Activated CD4-positive, alpha-beta T cell treated with anti-CD3 and anti-CD28 coated beads, Interleukin-2, amount 50 U/mL, for 4 hours (primary cell): ENCODE data around the gene RHOH.
"Not testable (repeated sequence)": the region's sequence is repeated elsewhere in the genome, so short reads cannot be mapped to it uniquely, and the experiment has no call there.

ENCODE experiments used
- DNase-seq, 2 experiments: peaks; one replicate each; pipeline ENCODE4 v3.0.0-alpha.2; 2020

RHOH gene

GRCh38 chr4:40196724-40197281 lies at the start of gene RHOH:
Gene RHOH, plus strand, starts transcription at chr4:40197031. Its CDS starts 46,356 bp downstream, at chr4:40243387.
- peak; percentile 69 to 72 for DNase-seq

GRCh38 chr4:40147490-40147889 lies 49.3 kb upstream of the RHOH start:
- not testable (repeated sequence) for DNase-seq

GRCh38 chr4:40149960-40150385 lies 46.9 kb upstream of the RHOH start:
- DNase-seq: peak; percentile 62

GRCh38 chr4:40150932-40151331 lies 45.9 kb upstream of the RHOH start:
- no peak for DNase-seq

GRCh38 chr4:40152637-40153036 lies 44.2 kb upstream of the RHOH start:
- DNase-seq: peak; percentile 11 to 15

GRCh38 chr4:40157436-40157835 lies 39.4 kb upstream of the RHOH start:
- no peak for DNase-seq

GRCh38 chr4:40160258-40160657 lies 36.6 kb upstream of the RHOH start:
- DNase-seq: no peak

GRCh38 chr4:40164459-40164858 lies 32.4 kb upstream of the RHOH start:
- no peak for DNase-seq

- DNase-seq: no peak
These were observed 30.9 kb upstream of the RHOH start for GRCh38 chr4:40165916-40166315.

GRCh38 chr4:40168070-40168469 lies 28.8 kb upstream of the RHOH start:
- DNase-seq: no peak

- no peak for DNase-seq
These were observed 26.2 kb upstream of the RHOH start for GRCh38 chr4:40170588-40170987.

GRCh38 chr4:40173470-40173875 lies 23.4 kb upstream of the RHOH start:
- no peak for DNase-seq

- no peak for DNase-seq
These were observed 20.2 kb upstream of the RHOH start for GRCh38 chr4:40176602-40177001.

- DNase-seq: no peak
These were observed 19.2 kb upstream of the RHOH start for GRCh38 chr4:40177591-40177990.

GRCh38 chr4:40178672-40179071 lies 18.2 kb upstream of the RHOH start:
- DNase-seq: no peak

- DNase-seq: no peak
These were observed 17.5 kb upstream of the RHOH start for GRCh38 chr4:40179360-40179759.

GRCh38 chr4:40180356-40180755 lies 16.5 kb upstream of the RHOH start:
- no peak for DNase-seq

GRCh38 chr4:40182001-40182400 lies 14.8 kb upstream of the RHOH start:
- DNase-seq: no peak

- DNase-seq: no peak
These were observed 13.9 kb upstream of the RHOH start for GRCh38 chr4:40182954-40183353.

- DNase-seq: no peak
These were observed 13.0 kb upstream of the RHOH start for GRCh38 chr4:40183615-40184411.

GRCh38 chr4:40185830-40186664 lies 10.8 kb upstream of the RHOH start:
- DNase-seq: no peak

GRCh38 chr4:40186665-40187014 lies 10.2 kb upstream of the RHOH start:
- no peak for DNase-seq

- no peak for DNase-seq
These were observed 9.4 kb upstream of the RHOH start for GRCh38 chr4:40187386-40187906.

GRCh38 chr4:40190019-40190418 lies 6.8 kb upstream of the RHOH start:
- DNase-seq: no peak
